ENCODE data around the gene KDM7A. TPM values are rescaled to one million over a fixed set of nuclear protein-coding genes. Genes with fewer than 3 reads are reported as not detected.

The KDM7A gene
- polyA plus RNA-seq, 2 of the 4 experiments (the other 2 are of a cell fraction): 1.4 to 4.1 TPM

DNA sequence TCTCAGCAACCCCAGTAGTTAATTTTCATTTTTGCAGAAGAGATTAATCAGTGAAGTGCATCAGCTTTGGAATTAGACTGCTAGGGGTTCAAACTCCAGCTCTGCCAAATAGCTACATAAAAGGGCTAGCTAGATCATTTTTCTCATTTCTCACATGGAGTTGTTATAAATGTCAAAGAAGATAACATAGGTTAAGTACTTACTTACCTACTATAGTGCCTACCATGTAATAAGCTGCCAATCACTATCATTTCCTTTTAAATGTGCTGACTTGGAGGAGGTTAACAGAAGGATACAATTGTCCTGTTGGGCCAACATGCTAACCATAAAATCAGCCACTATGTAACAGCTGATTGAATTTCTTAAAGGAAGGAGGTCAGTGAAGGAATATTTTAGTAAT lies 40.7 kb downstream of the KDM7A start:
- Histone ChIP-seq H3K4me1 (no peaks in the 10 kb centered on the region), H3K4me3 (no peak overlapping the region), H3K4me2 (no peak overlapping the region), H3K9me3 (no peaks in the 10 kb centered on the region), H3K27ac (no peak overlapping the region)
- DNase-seq (ENCODE audit: low read depth in 1 of 2, low spot score in 1 of 2) (no peak), ATAC-seq (no peak), FAIRE-seq (no peak)
- POLR2A ChIA-PET: no interaction called here
- CTCF ChIA-PET: interaction anchor here (0.8 kb wide), 1 partner anchor 10 kb away, joined by 3 read pairs; no protein-coding TSS in a partner anchor
- TF ChIP-seq HOXA7 (CRISPR knock-in tag; IDR thresholded peaks at IDR 0.05) (no peak), NFE2L2 (conservative IDR thresholded peaks at IDR 0.05; ENCODE audit: low read length) (no peak)

DNA sequence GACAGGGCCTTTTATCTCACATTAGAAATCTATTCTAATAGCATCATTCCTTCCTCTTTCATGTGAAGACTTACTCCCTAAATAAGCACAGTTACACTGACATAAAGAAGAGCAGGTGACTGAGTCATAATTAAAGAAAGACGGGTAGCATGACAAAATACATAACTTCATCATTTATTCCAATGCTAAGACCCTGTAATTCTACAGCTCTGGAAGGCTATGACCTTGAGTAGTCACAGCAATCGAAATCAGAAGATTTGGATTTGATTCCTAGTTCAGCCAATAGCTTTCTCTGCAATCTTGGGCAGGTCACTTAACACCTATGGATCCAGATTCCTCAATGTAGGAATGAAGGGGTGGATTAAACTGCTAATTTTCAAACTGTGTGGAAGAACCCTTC lies 42.7 kb downstream of the KDM7A start:
- FAIRE-seq: no peak
- ATAC-seq: no peak
- 54% methylated on average over 2 of the region's 2 CpGs for WGBS (ENCODE audit: missing lambda C conversion rate)
- Histone ChIP-seq H3K27ac (no peak overlapping the region), H3K9me3 (no peaks in the 10 kb centered on the region), H3K4me2 (no peak overlapping the region), H3K4me1 (no peaks in the 10 kb centered on the region), H3K4me3 (no peak overlapping the region)
- DNase-seq (ENCODE audit: low read depth in 1 of 2, low spot score in 1 of 2): no peak
- TF ChIP-seq CEBPB (IDR thresholded peaks at IDR 0.05) (no peak), JUNB (IDR thresholded peaks at IDR 0.05) (no peak), MAZ (IDR thresholded peaks at IDR 0.05; ENCODE audit: borderline replicate concordance, low read depth, low read length) (no peak), HOXB5 (CRISPR knock-in tag; IDR thresholded peaks at IDR 0.05) (no peak), BHLHE40 (IDR thresholded peaks at IDR 0.05; ENCODE audit: low read depth, low read length) (no peak), SREBF2 (IDR thresholded peaks at IDR 0.05) (no peak), CBX8 (IDR thresholded peaks at IDR 0.05) (no peak)
- TF ChIP-seq, protein P1, sequence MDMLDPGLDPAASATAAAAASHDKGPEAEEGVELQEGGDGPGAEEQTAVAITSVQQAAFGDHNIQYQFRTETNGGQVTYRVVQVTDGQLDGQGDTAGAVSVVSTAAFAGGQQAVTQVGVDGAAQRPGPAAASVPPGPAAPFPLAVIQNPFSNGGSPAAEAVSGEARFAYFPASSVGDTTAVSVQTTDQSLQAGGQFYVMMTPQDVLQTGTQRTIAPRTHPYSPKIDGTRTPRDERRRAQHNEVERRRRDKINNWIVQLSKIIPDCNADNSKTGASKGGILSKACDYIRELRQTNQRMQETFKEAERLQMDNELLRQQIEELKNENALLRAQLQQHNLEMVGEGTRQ (IDR thresholded peaks at IDR 0.05): no peak
- TF ChIP-seq, protein P2, sequence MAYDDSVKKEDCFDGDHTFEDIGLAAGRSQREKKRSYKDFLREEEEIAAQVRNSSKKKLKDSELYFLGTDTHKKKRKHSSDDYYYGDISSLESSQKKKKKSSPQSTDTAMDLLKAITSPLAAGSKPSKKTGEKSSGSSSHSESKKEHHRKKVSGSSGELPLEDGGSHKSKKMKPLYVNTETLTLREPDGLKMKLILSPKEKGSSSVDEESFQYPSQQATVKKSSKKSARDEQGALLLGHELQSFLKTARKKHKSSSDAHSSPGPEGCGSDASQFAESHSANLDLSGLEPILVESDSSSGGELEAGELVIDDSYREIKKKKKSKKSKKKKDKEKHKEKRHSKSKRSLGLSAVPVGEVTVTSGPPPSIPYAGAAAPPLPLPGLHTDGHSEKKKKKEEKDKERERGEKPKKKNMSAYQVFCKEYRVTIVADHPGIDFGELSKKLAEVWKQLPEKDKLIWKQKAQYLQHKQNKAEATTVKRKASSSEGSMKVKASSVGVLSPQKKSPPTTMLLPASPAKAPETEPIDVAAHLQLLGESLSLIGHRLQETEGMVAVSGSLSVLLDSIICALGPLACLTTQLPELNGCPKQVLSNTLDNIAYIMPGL (CRISPR knock-in tag; IDR thresholded peaks at IDR 0.05; ENCODE audit: borderline replicate concordance): no peak
- TF ChIP-seq, protein P3, sequence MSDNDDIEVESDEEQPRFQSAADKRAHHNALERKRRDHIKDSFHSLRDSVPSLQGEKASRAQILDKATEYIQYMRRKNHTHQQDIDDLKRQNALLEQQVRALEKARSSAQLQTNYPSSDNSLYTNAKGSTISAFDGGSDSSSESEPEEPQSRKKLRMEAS (IDR thresholded peaks at IDR 0.05): no peak
- TF ChIP-seq, protein P4, sequence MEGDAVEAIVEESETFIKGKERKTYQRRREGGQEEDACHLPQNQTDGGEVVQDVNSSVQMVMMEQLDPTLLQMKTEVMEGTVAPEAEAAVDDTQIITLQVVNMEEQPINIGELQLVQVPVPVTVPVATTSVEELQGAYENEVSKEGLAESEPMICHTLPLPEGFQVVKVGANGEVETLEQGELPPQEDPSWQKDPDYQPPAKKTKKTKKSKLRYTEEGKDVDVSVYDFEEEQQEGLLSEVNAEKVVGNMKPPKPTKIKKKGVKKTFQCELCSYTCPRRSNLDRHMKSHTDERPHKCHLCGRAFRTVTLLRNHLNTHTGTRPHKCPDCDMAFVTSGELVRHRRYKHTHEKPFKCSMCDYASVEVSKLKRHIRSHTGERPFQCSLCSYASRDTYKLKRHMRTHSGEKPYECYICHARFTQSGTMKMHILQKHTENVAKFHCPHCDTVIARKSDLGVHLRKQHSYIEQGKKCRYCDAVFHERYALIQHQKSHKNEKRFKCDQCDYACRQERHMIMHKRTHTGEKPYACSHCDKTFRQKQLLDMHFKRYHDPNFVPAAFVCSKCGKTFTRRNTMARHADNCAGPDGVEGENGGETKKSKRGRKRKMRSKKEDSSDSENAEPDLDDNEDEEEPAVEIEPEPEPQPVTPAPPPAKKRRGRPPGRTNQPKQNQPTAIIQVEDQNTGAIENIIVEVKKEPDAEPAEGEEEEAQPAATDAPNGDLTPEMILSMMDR (IDR thresholded peaks at IDR 0.05): no peak
- CTCF ChIA-PET: no interaction called here
- POLR2A ChIA-PET: no interaction called here

DNA sequence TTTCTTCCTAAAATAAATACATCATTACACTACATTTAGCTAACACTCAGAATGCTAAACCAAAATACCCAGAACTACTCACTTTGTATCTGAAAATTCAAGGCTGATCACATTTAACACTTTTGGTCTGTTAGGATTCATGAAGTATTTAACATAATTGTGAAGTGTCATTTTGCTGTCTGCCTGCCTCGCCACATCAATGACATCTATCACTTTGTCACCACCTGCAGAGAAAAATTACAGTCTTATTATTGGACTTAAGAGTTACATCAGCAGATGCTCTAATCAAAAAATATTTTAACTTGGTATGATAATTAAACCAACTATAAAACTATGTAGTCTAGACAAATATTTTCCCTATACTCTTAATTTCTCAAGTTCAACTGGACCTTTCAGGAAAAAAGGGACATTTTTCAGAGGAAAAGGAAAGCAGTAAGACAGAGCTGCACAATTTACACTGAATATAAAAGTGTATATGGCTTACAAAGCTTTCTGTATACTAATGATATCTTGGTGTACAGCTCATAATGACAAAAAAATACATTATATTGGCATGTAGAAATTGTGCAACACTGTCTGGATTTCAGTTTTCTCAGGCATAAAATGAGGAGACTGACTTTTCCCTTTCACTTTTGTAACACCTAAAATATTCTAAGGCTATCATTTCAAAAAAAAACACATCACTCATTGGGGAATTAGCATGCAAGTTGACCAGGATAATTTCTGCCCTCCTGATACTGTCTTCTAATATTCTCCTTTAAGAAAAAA lies 49.2 kb downstream of the KDM7A start:
- H3K9me3 ChIP-seq: no peaks in the 10 kb centered on the region
- ChIA-PET POLR2A (no interaction called here), CTCF (interaction anchor here (0.6 kb wide), 1 partner anchor 199 kb away, joined by 3 read pairs; no protein-coding TSS in a partner anchor)
- DNase-seq (ENCODE audit: low read depth in 1 of 2, low spot score in 1 of 2) (no peak), FAIRE-seq (no peak), ATAC-seq (no peak)
- H3K4me1 ChIP-seq: no peaks in the 10 kb centered on the region
- no peak overlapping the region for H3K4me2 ChIP-seq
- no peak overlapping the region for H3K27ac ChIP-seq
- no peak overlapping the region for H3K4me3 ChIP-seq
- TF ChIP-seq CEBPB (IDR thresholded peaks at IDR 0.05): no peak
- TF ChIP-seq FOSL2 (IDR thresholded peaks at IDR 0.05): no peak
- TF ChIP-seq FOSL2 (CRISPR knock-in tag; IDR thresholded peaks at IDR 0.05): no peak
- no peak for TF ChIP-seq JUNB (IDR thresholded peaks at IDR 0.05)
- TF ChIP-seq, protein P1 (IDR thresholded peaks at IDR 0.05): no peak
- TF ChIP-seq SREBF2 (IDR thresholded peaks at IDR 0.05): no peak
- TF ChIP-seq ZFP36 (IDR thresholded peaks at IDR 0.05; ENCODE audit: borderline replicate concordance, partially characterized antibody): no peak
- TF ChIP-seq, protein P5, sequence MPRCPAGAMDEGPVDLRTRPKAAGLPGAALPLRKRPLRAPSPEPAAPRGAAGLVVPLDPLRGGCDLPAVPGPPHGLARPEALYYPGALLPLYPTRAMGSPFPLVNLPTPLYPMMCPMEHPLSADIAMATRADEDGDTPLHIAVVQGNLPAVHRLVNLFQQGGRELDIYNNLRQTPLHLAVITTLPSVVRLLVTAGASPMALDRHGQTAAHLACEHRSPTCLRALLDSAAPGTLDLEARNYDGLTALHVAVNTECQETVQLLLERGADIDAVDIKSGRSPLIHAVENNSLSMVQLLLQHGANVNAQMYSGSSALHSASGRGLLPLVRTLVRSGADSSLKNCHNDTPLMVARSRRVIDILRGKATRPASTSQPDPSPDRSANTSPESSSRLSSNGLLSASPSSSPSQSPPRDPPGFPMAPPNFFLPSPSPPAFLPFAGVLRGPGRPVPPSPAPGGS (IDR thresholded peaks at IDR 0.05): no peak
- TF ChIP-seq EHMT2 (IDR thresholded peaks at IDR 0.05; ENCODE audit: low read depth): no peak
- TF ChIP-seq, protein P6, sequence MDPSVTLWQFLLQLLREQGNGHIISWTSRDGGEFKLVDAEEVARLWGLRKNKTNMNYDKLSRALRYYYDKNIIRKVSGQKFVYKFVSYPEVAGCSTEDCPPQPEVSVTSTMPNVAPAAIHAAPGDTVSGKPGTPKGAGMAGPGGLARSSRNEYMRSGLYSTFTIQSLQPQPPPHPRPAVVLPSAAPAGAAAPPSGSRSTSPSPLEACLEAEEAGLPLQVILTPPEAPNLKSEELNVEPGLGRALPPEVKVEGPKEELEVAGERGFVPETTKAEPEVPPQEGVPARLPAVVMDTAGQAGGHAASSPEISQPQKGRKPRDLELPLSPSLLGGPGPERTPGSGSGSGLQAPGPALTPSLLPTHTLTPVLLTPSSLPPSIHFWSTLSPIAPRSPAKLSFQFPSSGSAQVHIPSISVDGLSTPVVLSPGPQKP (IDR thresholded peaks at IDR 0.05; ENCODE audit: low read depth, low read length): no peak
- TF ChIP-seq CBX2 (IDR thresholded peaks at IDR 0.05; ENCODE audit: borderline replicate concordance, low read depth): no peak
- no peak for TF ChIP-seq MAFK (IDR thresholded peaks at IDR 0.05; ENCODE audit: partially characterized antibody)
- TF ChIP-seq, protein P7, sequence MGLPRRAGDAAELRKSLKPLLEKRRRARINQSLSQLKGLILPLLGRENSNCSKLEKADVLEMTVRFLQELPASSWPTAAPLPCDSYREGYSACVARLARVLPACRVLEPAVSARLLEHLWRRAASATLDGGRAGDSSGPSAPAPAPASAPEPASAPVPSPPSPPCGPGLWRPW (IDR thresholded peaks at IDR 0.05): no peak
- no peak for TF ChIP-seq HOXA7 (CRISPR knock-in tag; IDR thresholded peaks at IDR 0.05)
- no peak for TF ChIP-seq ZC3H11A (IDR thresholded peaks at IDR 0.05)
- TF ChIP-seq EHF (CRISPR knock-in tag; IDR thresholded peaks at IDR 0.05): no peak
- TF ChIP-seq KDM5A (IDR thresholded peaks at IDR 0.05): no peak
- TF ChIP-seq TP53 (CRISPR knock-in tag; IDR thresholded peaks at IDR 0.05): no peak
- WGBS (ENCODE audit: missing lambda C conversion rate): 91% methylated on average over 1 of the region's 1 CpG

Data from A549 (cell line).